Fibroblast of lung (primary cell): Measurements from ENCODE around the gene GAS2L1. TPM values are rescaled to one million over a fixed set of nuclear protein-coding genes. Genes with fewer than 3 reads are reported as not detected.

ENCODE experiments used
- DNase-seq, 2 donors: peaks; one replicate each; pipeline versions ENCODE4 v3.0.0 to v3.0.0-alpha.2; 2010; ENCODE audit warnings: low read depth in 2 of 2
- H2AFZ ChIP-seq: 2 replicates; pipeline ENCODE4 v1.5.1; 2012; ENCODE audit warnings: low read length, control low read depth, inconsistent platforms
- H3K27ac ChIP-seq: 2 replicates; pipeline ENCODE4 v1.5.1; 2011; ENCODE audit warnings: low read length, control low read depth; ENCODE audit not compliant: insufficient read depth
- H3K27me3 ChIP-seq: 2 replicates; pipeline ENCODE4 v1.5.1; 2011; ENCODE audit warnings: mild to moderate bottlenecking, low read length; ENCODE audit not compliant: control insufficient read depth, insufficient read depth
- H3K36me3 ChIP-seq: 2 replicates; pipeline ENCODE4 v1.5.1; 2011; ENCODE audit warnings: low read length; ENCODE audit not compliant: control insufficient read depth, insufficient read depth
- H3K4me1 ChIP-seq: 2 replicates; pipeline ENCODE4 v1.5.1; 2011; ENCODE audit warnings: low read length; ENCODE audit not compliant: control insufficient read depth, insufficient read depth; ENCODE audit errors: extremely low read depth
- H3K4me2 ChIP-seq: 2 replicates; pipeline ENCODE4 v1.5.1; 2011; ENCODE audit warnings: low read length, control low read depth; ENCODE audit not compliant: insufficient read depth; ENCODE audit errors: extremely low read depth
- H3K4me3 ChIP-seq, 4 experiments: fragments of 200-600 bp in 1 of 4; sonication (generic) in 1 of 4; replicated peaks in 1 of 4; 2 replicates each; pipeline ENCODE4 v1.5.1; 2011 to 2016; ENCODE audit warnings: low read length in 4 of 4, low read depth in 3 of 4, mild to moderate bottlenecking in 3 of 4, control low read depth in 2 of 4, inconsistent platforms in 1 of 4, mixed read lengths in 1 of 4; ENCODE audit not compliant: insufficient read depth in 1 of 4; ENCODE audit errors: control extremely low read depth in 1 of 4
- H3K79me2 ChIP-seq: 2 replicates; pipeline ENCODE4 v1.5.1; 2012; ENCODE audit warnings: mild to moderate bottlenecking, low read length, inconsistent platforms; ENCODE audit not compliant: control insufficient read depth, insufficient read depth
- H3K9ac ChIP-seq: 2 replicates; pipeline ENCODE4 v1.5.1; 2011; ENCODE audit warnings: mild to moderate bottlenecking, low read length, control low read depth; ENCODE audit not compliant: insufficient read depth
- H3K9me3 ChIP-seq: 2 replicates; pipeline ENCODE4 v1.5.1; 2012; ENCODE audit warnings: low read depth, low read length; ENCODE audit not compliant: control insufficient read depth, insufficient read depth
- H4K20me1 ChIP-seq: 2 replicates; pipeline ENCODE4 v1.5.1; 2011; ENCODE audit warnings: low read length; ENCODE audit not compliant: control insufficient read depth, insufficient read depth; ENCODE audit errors: extremely low read depth
- EZH2 ChIP-seq: IDR thresholded peaks from 2 replicates; pipeline ENCODE4 v1.5.1; 2012; ENCODE audit warnings: low read length, control low read depth, mild to moderate bottlenecking; ENCODE audit errors: missing control alignments
- polyA plus RNA-seq, 2 donors: library from polyadenylated mRNA; depleted of rRNA in 1 of 2; stranded (reverse) in 1 of 2; unstranded in 1 of 2; fragments of >200 nt; gene quantifications; 2 replicates each; pipeline ENCODE4 v1.2.1, GENCODE V29; 2011 to 2012; ENCODE audit warnings: missing spikeins in 1 of 2
- total RNA-seq: library from RNA; depleted of rRNA; stranded (reverse); fragments of >200 nt; gene quantifications from 2 replicates; pipeline ENCODE4 v1.2.1, GENCODE V29; 2014
- TF ChIP-seq, protein P1 (sequence below), 2 donors: IDR thresholded peaks in 1 of 2; conservative IDR thresholded peaks in 1 of 2; 1 replicate in 1 of 2; 2 replicates in 1 of 2; pipeline ENCODE4 v1.5.1; 2011 to 2012; ENCODE audit warnings: low read length in 2 of 2, control low read depth in 1 of 2, inconsistent platforms in 1 of 2, low read depth in 1 of 2, mild to moderate bottlenecking in 1 of 2

GAS2L1 gene
- total and polyA plus RNA-seq, 2 donors (not counting 1 experiment from before 2014, with no cell fraction given) = 5.4 to 8.9 TPM

DNA sequence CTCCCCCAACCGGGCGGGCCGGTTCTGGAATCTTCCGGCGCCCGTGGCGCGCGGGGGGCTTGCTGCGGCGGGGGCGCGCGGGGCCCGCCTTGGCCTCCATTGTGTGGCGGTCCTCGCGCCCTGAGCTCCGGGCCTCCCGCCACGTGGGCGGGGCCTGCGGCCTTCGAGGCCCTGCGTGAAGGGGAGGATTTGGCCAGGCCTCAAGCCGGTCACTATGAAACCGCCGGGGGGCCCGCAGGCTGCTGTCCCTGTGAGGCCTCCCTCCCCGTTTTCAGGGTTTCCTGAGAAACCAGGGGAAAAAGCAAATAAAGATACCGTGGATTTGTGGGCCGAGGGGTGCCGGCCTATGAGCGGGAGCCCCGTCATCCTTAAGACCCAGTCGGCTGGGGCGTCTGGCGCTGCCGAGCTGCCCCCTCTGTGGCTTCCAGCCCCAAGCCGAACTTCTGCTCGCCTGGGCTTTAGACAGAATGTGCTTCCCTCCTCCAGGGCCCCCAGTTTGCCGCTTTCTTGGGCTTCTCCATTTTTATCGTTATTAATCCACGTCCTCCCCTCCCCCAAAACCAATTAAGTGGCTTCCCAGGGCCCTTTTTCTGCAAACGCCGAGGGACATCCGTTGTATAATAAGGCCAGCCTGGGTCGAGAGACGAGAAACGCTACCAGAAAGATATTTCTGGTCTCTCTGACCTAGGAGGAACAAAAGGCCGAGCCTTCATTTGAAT, 37.8 kb upstream of the GAS2L1 start:
- Histone ChIP-seq H2AFZ (no peak overlapping the region), H3K4me1 (peaks cover 27% of the 10 kb centered on the region), H4K20me1 (peaks cover 20% of the 10 kb centered on the region), H3K27me3 (no peaks in the 10 kb centered on the region), H3K9me3 (no peaks in the 10 kb centered on the region), H3K4me3 (peak overlapping the region; percentile 82 to 91 (median 88)), H3K36me3 (peaks cover 13% of the 10 kb centered on the region), H3K4me2 (peak overlapping the region; percentile 100), H3K27ac (peak overlapping the region; percentile 100), H3K9ac (peak overlapping the region; percentile 100), H3K79me2 (peaks cover 67% of the 10 kb centered on the region)
- no peak for TF ChIP-seq EZH2
- TF ChIP-seq, protein P1, sequence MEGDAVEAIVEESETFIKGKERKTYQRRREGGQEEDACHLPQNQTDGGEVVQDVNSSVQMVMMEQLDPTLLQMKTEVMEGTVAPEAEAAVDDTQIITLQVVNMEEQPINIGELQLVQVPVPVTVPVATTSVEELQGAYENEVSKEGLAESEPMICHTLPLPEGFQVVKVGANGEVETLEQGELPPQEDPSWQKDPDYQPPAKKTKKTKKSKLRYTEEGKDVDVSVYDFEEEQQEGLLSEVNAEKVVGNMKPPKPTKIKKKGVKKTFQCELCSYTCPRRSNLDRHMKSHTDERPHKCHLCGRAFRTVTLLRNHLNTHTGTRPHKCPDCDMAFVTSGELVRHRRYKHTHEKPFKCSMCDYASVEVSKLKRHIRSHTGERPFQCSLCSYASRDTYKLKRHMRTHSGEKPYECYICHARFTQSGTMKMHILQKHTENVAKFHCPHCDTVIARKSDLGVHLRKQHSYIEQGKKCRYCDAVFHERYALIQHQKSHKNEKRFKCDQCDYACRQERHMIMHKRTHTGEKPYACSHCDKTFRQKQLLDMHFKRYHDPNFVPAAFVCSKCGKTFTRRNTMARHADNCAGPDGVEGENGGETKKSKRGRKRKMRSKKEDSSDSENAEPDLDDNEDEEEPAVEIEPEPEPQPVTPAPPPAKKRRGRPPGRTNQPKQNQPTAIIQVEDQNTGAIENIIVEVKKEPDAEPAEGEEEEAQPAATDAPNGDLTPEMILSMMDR (conservative IDR thresholded peaks at IDR 0.05 in 1 of 2, IDR thresholded peaks at IDR 0.05 in 1 of 2; ENCODE audit: low read depth in 1 of 2, low read length in 2 of 2) = no peak
- peak; percentile 70 to 78 for DNase-seq

DNA sequence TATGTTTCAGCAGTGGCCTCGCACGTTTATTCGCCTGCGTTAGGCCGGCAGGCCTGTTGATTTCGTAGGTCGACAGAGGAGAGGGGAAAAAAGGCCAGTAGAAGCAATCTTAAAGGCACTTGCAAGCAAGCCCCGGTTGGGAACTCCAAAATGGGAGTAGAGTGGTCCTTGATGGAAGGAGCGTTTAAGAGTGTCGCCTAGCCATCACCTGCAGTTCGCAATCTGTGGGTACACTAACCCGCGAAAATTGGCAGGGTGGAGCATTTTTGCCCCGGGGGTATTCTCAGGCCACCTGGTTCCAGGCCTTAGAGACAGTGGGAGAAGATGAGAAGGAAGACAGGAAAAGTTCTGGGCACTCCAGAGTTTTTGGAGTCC, 37.2 kb upstream of the GAS2L1 start:
- no peaks in the 10 kb centered on the region for H3K27me3 ChIP-seq
- H3K4me3 ChIP-seq = peak overlapping the region; percentile 82 to 91 (median 88)
- H2AFZ ChIP-seq = no peak overlapping the region
- peak overlapping the region; percentile 100 for H3K4me2 ChIP-seq
- H3K9me3 ChIP-seq = no peaks in the 10 kb centered on the region
- no peak for DNase-seq
- peak overlapping the region; percentile 100 for H3K27ac ChIP-seq
- peaks cover 27% of the 10 kb centered on the region for H3K4me1 ChIP-seq
- H3K9ac ChIP-seq = peak overlapping the region; percentile 100
- H3K79me2 ChIP-seq = peaks cover 72% of the 10 kb centered on the region
- peaks cover 11% of the 10 kb centered on the region for H3K36me3 ChIP-seq
- TF ChIP-seq, protein P1 (conservative IDR thresholded peaks at IDR 0.05 in 1 of 2, IDR thresholded peaks at IDR 0.05 in 1 of 2; ENCODE audit: low read depth in 1 of 2, low read length in 2 of 2) = no peak
- TF ChIP-seq EZH2 = no peak
- peaks cover 20% of the 10 kb centered on the region for H4K20me1 ChIP-seq

DNA sequence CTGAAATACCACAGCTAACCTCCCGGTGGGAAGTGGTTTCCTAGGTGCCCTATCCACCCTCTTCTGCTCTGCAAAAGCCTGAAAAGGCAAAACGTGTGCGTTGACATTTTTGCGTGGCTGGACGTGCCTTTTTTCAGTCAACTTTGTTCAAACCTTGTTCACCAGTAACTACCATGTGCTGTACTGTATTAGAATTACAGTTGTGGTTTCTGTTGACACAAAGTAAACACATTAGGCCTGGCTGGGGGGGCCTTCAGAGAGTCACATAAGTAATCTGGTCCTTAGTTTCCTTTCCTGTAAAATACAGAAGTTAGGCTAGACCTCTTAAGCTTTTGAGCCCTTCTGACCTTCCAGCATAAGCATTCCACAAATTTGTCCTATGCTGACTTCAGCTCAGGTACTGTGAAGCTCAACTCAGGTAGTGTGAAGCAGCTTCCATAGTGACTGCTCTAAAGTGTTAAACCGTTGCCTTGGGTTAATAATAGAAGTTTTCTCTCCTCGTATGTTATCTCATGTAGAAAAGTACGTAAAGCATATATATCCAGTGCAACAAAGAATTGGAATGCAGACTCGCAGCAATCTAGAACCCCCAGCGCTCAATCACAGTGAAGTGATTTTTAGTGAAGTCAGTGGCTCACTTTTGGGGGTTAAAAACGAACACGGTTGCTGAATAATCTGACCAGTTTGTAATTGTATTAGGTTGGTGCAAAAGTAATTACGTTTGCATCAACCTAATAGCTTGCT, 36.5 kb upstream of the GAS2L1 start:
- H3K27ac ChIP-seq = peak overlapping the region; percentile 100
- TF ChIP-seq, protein P1 (conservative IDR thresholded peaks at IDR 0.05 in 1 of 2, IDR thresholded peaks at IDR 0.05 in 1 of 2; ENCODE audit: low read depth in 1 of 2, low read length in 2 of 2) = no peak
- no peak for TF ChIP-seq EZH2
- peak in 1 of 2 donors; percentile 20 for DNase-seq

More for the DNA sequence above, 36.5 kb upstream of the GAS2L1 start:
- Histone ChIP-seq H4K20me1 (peaks cover 23% of the 10 kb centered on the region), H2AFZ (no peak overlapping the region), H3K27me3 (no peaks in the 10 kb centered on the region), H3K4me1 (peaks cover 27% of the 10 kb centered on the region), H3K9ac (peak overlapping the region; percentile 100), H3K4me3 (peak overlapping the region; percentile 82 to 91 (median 88)), H3K9me3 (no peaks in the 10 kb centered on the region), H3K36me3 (peaks cover 10% of the 10 kb centered on the region), H3K4me2 (peak overlapping the region; percentile 100), H3K79me2 (peaks cover 79% of the 10 kb centered on the region)
